ENCODE results near the gene AKR1E2. TPM values are rescaled to one million over a fixed set of nuclear protein-coding genes. Genes with fewer than 3 reads are reported as not detected.

The AKR1E2 gene
- total and polyA plus RNA-seq, 2 of the 8 experiments (the other 6 are each of a cell fraction or from before 2014, with no cell fraction given), result 2.6 to 3.5 TPM

DNA sequence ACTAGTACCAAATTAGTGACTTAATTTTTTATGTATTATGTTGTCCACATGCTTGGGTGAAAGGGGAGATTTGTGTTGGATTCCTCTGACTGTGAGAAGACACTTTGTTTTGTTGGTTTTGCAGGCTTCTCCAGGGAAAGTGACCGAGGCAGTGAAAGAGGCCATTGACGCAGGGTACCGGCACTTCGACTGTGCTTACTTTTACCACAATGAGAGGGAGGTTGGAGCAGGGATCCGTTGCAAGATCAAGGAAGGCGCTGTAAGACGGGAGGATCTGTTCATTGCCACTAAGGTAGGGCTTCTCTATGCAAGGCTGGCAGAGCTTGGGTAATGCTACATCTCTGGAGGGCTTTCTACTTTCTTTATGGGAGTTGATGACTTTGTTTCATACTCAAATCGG, 4.5 kb downstream of the AKR1E2 start (continued):
- TF ChIP-seq ATF2 (IDR thresholded peaks at IDR 0.05; ENCODE audit: low read length), result no peak
- TF ChIP-seq TAF7 (optimal IDR thresholded peaks at IDR 0.05; ENCODE audit: borderline replicate concordance, low read depth, low read length), result no peak
- no peak for TF ChIP-seq BRCA1 (IDR thresholded peaks at IDR 0.05; ENCODE audit: low read depth, low read length)
- no peak for TF ChIP-seq NANOG (IDR thresholded peaks at IDR 0.05; ENCODE audit: insufficient read depth, low read depth, low read length, poor library complexity, severe bottlenecking)
- no peak for TF ChIP-seq POU5F1 (IDR thresholded peaks at IDR 0.05; ENCODE audit: low read depth, low read length)
- TF ChIP-seq TEAD4 (IDR thresholded peaks at IDR 0.05; ENCODE audit: low read depth, low read length), result no peak
- no peak for TF ChIP-seq CREB1 (IDR thresholded peaks at IDR 0.05)
- TF ChIP-seq RNF2 (IDR thresholded peaks at IDR 0.05; ENCODE audit: borderline replicate concordance, low read depth, low read length, missing control alignments, poor library complexity, severe bottlenecking), result no peak
- no peak for TF ChIP-seq FOSL1 (IDR thresholded peaks at IDR 0.05; ENCODE audit: insufficient read depth, low read depth, low read length)
